GM15510 (cell line): ENCODE data around the gene SEC24B.

Source experiments
- POLR2A ChIP-seq: IDR thresholded peaks from 3 replicates; pipeline ENCODE4 v1.6.1; 2011; ENCODE audit warnings: borderline replicate concordance; ENCODE audit not compliant: insufficient read length; ENCODE audit errors: extremely low read depth

Gene SEC24B

GRCh38 chr4:109433205-109434006 is at the start of gene SEC24B:
Gene SEC24B, plus strand, starts transcription at chr4:109433815. Its CDS starts 55 bp downstream, at chr4:109433870.
- peak; percentile 78 for TF ChIP-seq POLR2A

- no peak for TF ChIP-seq POLR2A
These were observed 49.8 kb upstream of the SEC24B start for GRCh38 chr4:109383823-109384222.

GRCh38 chr4:109385260-109385659 is 48.4 kb upstream of the SEC24B start:
- TF ChIP-seq POLR2A: no peak

- no peak for TF ChIP-seq POLR2A
These were observed 44.1 kb upstream of the SEC24B start for GRCh38 chr4:109389369-109390114.

GRCh38 chr4:109390115-109390768 is 43.4 kb upstream of the SEC24B start:
- TF ChIP-seq POLR2A: no peak

- TF ChIP-seq POLR2A: no peak
These were observed 37.9 kb upstream of the SEC24B start for GRCh38 chr4:109395694-109396093.

GRCh38 chr4:109398928-109399327 is 34.7 kb upstream of the SEC24B start:
- TF ChIP-seq POLR2A: no peak

- no peak for TF ChIP-seq POLR2A
These were observed 27.2 kb upstream of the SEC24B start for GRCh38 chr4:109406337-109406931.

GRCh38 chr4:109407027-109407737 is 26.4 kb upstream of the SEC24B start:
- TF ChIP-seq POLR2A: no peak

GRCh38 chr4:109408711-109409110 is 24.9 kb upstream of the SEC24B start:
- no peak for TF ChIP-seq POLR2A

- no peak for TF ChIP-seq POLR2A
These were observed 23.4 kb upstream of the SEC24B start for GRCh38 chr4:109410226-109410625.

- TF ChIP-seq POLR2A: no peak
These were observed 22.8 kb upstream of the SEC24B start for GRCh38 chr4:109410776-109411175.

GRCh38 chr4:109411964-109412363 is 21.7 kb upstream of the SEC24B start:
- no peak for TF ChIP-seq POLR2A

- no peak for TF ChIP-seq POLR2A
These were observed 20.8 kb upstream of the SEC24B start for GRCh38 chr4:109412776-109413175.
